Raji (cell line): ENCODE measurements around the gene FAM83C.

Source experiments
- POLR2A ChIP-seq: IDR thresholded peaks from 2 replicates; pipeline ENCODE4 v1.6.1; 2011; ENCODE audit warnings: low read depth, low read length, control low read depth; ENCODE audit not compliant: insufficient read depth

The FAM83C gene

DNA sequence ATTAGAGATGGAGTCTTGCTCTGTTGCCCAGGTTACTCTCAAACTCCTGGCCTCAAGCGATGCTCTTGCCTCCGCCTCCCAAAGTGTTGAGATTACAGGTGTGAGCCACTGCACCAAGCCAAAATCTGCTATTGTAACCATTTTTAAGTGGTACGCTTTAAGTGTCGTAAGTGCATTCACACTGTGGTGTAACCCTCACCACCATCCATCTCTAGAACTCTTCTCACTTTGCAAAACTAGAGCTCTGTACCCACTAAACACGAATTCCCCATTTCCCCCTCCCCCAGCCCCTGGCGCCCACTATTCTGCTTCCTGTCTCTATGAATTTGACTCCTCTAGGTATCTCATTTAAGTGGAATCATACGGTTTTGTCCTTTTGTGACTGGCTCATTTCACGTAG is 2.8 kb upstream of the FAM83C start:
- no peak for TF ChIP-seq POLR2A

DNA sequence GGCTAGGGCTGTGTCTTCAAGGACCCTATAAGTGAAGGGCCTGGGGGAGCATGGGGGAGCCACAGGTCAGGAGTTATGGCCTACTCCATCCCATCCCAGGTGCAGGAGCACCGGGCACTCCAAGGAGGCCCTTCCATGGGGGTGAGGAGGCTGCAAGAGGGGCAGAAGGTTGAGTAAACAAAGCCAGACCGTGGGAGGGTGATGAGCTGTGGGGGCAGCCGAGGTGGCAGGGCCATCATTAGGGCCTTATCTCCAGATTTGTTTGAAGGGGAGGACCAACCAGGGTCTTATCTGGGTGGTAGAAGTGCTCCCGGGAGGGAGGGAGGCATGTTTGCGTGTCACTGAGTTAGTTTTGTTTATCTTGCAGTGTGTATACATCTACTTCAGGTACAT is 2.1 kb upstream of the FAM83C start:
- TF ChIP-seq POLR2A = no peak

DNA sequence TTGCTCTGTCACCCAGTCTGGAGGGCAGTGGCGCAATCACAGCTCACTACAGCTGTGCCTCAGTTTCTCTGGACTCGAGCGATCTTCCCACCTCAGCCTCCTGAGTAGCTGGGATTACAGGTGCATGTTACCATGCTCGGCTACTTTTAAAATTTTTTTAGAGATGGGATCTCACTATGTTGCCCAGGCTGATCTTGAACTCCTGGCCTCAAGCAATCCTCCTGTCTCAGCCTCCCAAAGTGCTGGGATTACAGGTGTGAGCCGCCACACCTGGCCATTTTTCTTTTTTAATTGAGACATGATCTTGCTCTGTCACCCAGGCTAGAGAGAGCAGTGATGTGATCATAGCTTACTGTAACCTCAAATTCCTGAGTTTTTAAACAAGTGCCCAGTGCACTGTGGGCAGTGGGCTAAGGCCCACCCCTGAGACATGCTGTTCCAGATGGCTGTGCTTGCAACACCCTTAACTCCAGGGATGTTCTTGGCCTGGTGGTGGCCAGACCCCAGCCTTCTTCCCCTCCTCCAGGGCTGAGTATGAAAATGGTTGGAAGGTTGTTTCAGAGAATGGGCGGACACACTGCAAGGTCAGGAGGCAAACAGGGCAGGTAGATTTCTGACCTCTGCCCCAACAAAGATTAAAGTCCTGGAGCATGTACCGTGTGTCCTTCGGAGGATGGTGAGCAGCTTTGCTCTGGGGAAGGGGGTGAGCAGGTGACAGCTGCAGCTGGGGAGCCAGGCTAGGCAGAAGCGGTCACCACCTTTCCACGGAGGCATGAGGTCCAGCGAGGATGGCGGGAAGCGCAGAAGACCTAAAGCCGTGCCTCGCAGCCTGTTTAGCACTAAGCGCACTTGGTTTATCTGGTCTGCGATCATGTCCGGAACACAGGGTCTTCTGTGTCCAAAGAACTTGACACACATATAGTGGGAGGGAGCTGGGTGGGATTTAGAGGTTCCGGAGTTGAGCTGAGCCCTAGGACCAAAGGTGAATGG is 1.4 kb upstream of the FAM83C start:
- TF ChIP-seq POLR2A = no peak

DNA sequence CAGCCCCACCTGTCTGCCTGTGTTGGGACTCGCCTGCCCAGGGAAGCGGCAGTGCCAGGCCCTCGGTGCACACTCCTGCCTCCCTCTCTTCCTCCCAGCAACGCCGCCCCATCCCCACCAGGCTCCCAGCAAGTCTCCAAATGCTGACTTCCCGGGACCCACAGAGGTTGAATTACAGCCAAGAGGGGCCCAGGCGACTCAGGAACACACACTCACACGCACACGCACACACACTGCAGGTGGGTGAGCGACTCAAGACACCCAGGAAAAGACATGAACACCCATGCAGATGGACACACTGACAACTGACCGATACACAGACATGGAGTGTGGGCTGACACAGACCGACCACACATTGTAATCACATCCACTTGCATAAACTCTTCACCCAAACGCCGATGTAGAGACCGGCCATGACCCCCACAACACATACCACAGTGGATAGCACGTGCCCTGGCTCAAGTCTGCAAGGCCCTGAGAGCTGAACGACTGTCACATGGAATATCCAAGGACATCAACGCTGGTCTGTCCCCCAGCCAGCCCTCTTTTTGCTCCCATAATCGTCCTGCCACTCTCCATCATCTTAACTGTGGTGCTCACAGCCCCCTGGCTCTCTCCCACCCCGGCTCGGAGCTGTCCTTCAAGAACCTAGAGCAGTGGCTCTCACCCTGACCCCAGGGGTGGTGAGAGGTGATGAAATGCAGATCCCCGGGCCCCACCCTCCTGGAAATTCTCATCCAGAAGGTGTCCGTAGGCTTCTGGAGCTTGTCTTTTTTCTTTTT is 470 bp upstream of the FAM83C start:
- TF ChIP-seq POLR2A = no peak

DNA sequence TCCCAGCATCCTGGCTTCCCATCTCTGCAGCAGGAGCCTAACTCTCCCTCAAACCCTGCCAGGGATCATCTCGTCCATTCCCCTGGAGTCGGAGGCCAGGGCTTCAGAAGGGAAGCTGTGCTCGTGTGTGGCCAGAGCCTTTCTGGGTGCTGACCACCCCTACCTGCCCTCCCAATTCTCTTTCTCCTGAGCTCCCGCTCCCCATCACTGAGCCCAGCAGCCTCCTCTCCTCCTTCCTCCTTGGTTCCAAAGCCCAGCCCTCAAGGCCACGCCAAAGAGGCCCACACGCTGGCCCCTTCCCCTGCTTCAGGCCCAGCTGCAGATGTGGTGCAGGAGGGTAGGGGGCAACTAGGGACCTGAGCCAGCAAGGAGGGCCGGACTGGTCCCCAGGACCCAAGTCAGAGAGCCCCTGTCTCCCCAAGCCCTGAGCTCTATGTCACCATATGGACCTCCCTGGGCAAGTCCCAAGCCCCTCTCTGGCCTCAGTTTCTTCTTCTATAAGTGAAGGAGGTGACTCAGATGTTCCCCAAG is 1.3 kb downstream of the FAM83C start:
- no peak for TF ChIP-seq POLR2A

DNA sequence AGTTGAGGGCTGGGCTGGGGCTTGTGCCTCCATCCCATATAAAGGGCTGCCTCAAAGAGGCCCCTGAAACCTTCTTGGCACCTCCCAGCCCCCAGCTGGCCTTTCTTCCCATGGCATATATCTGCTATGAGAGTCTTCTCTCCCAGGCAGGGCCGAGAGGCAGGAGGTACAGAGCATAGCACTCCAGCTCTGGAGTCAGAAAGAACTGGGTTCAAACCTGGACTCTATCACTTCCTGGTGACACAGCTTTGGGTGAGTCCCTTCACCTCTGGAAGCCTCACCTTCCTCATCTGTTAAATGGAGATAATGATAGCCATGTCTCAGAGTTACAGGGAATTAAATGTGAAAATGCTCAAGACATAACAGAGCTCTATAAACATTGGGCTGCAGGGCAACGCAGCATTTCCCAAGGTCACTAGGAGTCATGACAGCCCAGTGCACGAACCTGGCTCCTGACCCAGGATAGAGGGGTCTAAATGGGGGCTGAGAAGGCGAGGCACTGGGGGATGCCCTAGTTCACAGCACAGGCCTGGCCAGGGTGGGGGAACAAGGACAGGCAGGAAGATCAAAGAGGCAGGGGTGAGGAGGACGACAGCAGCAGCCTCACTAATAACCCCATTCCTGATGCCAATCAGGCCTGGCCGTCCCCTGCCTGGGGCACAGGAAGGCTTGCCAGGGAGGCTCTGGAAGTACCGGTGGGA is 1.9 kb downstream of the FAM83C start:
- TF ChIP-seq POLR2A = no peak

DNA sequence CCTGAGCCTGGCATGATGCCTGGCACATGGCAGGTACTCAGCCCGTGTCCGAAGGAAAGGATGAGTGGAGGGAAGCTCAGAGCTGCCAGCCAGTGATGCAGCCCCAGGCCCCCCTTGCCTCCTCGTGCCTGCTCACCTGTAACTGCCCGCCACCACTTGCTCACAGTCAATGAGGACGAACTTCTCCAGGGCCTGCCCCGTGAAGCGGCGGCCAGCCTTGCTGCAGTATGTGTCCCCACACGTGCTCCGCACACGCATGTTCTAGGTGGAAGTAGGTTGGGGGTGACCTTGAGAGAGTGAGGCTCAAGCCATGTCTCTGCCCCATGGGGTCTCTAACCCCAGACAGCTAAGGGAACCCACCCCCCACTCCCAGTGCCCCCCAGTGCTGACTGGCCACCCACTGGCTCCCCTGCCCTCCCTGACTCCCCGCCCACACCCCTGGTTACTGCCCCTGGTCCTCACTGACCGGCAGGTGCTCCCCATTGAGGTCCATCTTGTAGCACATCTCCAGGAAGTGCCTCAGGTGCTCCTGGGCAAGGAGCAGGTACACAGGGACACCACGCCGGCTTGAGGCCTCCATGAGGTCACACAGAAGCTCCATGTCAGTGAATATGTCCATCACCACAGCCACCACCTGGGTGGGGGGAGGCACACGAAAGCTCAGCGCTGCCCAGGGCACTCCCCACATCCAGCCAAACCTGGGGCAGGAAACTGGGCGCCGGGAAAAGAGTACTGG is 3.7 kb downstream of the FAM83C start:
- TF ChIP-seq POLR2A = no peak

DNA sequence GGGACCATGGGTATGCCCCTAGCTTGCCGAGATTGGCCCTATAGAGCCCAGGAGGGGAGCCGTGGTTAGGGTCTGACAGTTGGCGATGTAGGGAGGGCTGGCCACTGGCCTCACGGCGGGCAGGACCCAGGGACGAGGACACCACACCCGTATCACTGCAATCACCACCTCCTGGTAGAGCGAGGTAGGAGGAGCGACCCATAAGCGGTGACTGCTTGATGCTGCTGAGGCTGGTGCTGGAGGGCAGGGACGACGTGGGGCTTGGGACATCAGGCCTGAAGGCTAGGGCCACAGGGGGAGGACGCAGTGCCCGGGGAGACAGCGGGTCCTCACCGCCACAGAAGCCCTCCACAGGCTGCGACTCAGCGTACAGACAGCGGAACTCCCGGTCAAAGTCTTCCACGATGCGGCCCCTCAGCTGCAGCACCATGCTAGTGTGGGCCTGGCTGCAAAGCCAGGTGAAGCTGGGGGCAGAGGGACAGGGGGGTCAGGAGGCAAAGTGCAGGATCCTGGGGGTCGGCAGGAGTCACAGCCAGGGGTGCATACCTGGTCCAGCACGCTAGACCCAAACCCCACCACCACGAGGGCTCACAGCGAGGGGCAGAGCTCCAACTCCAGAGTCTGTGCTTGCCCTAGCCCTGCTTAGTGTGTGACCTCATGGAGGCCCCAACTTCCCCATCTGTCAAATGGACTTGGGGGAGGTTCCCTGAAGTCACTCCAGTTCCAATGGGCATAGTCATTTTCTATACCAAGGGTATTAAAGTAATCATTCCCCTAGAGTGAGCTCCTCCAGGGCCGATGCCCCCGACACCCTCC is 4.5 kb downstream of the FAM83C start:
- TF ChIP-seq POLR2A = no peak

DNA sequence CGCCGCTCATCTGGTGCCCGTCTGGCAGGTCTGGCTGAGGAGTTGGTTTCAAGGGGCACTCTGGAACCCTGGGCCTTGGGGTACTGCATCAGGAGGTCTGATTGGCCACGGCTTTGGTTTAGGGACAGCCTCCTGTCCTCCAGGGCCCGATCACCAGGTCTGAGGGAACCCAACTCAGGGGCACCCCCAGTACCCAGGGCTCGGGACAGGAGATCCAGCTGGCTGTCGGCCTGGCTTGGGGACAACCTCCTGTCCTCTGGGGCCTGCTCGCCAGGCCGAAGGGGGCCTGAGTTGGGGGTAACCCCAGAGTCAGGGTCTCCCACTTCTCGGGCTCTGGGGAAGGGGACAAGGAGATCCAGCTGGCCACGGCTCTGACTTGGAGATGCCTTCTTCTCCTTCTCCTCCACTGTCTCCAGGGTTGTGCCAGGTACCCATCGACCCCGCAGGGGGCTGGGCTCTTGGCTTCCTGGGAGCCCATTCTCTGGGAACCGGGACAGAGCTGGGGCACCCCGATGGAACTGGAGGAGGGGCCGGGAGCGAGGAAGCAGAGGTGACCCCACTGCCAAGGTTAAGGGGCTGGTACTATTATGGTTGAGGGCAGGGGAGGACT is 5.2 kb downstream of the FAM83C start:
- no peak for TF ChIP-seq POLR2A

DNA sequence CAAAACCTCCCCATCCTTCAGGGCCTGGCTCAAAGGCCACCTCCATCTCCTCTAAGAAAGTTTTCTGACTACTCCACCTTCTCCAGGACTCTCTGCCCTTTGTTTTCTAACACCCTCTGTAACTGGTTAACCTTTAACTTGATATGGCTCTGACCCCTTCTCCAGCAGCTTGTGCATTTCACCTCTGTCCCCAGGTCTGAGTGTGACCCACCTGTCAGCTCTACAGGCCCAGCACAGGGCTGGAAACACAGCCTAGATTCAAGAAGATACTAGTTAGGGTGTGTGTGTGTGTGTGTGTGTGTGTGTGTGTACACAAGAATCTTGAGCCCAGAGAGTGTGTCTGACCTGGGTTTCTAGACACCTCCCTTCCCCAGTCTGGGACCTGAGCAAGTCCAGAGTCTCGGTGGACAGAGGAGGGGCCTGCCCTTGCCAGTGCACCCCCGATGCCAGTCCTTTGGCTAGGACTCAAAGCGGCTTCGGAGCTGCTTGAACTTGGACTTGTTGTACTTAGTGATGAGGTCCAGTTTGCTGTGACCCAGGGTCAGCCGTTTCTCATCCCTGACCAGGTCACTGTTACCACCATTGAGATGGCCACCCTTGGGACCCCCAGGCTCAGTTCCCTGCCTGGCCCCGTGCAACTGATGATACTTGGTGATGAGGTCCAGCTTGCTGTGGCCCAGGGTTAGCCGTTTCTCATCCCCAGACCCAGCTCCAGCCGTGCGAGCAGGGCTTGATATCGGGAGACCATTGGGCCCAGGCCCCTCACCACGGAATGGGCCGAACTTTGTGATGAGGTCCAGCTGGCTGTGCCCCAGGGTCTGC is 5.9 kb downstream of the FAM83C start:
- no peak for TF ChIP-seq POLR2A

DNA sequence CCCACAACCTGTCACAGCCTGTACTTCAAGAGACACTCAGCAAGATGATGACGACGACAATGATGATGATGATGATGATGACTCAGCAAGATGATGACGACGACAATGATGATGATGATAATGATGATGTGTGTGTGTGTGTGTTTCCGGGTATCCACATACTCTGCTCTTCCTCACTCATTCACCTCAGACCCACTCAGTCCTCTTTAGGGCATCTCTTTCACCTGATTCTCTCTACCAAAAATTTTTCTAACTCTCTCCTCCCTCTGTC is 6.5 kb downstream of the FAM83C start:
- TF ChIP-seq POLR2A = no peak

DNA sequence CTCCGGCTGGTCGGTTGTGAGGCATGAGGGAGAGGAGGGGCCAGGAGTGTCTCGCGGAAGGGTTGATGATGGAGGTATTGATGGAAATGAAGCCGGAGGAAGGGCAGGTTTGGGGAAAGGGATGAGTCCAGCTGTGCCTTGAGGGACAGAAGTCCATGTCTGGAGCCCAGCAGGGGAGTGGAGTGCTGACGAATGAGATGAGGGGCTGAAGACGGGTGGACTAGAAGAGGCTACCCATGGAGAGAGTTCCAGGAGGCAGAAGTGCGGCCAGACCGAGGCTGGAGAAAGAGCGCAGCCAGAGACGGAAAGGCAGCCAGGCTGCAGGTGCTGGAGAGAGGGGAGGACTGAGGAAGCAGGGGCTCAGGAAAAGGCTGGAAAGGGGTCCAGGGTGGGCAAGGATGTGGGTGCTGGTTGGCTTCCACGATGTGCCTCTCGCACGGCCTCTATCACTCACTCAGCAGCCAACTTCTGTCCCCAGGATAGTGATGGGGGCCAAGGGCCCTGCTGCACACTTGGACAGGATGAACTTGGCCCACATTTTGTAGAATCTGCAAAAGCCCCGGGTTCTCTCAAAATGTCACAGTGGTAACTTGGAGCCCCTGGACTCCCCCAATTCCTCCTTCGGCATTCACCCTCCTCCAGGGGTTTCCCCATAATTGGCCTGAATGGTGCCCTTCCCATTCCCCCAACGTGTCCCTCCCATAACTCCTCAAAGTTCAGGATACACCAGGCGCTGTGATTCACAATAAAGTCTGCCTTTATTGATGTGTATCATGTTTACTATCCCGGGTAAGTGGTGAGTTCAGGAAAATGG is 7.0 kb downstream of the FAM83C start:
- no peak for TF ChIP-seq POLR2A
